A549 (cell line): ENCODE data around the gene BBLN. TPM values are rescaled to one million over a fixed set of nuclear protein-coding genes. Genes with fewer than 3 reads are reported as not detected.
A peak's percentile ranks its signal among the peaks of the same experiment; 100 is the strongest.

ENCODE experiments used
- ATAC-seq, 2 experiments: fragments of 200-7000 bp in 1 of 2; fragments of >200 bp in 1 of 2; cut with Nextera tagmentation in 1 of 2; cut with Tn5 transposase in 1 of 2; 3 replicates each; pipeline versions ENCODE4 v1.8.0 to v1.9.1; 2018 to 2020; ENCODE audit warnings: mild to moderate bottlenecking in 1 of 2, moderate library complexity in 1 of 2
- CTCF ChIA-PET: fragments of 300-600 bp; sonication (Branson Sonifier 250); formaldehyde crosslinking; extraction: SDS; loops from one replicate; lab custom pipeline; 2021; ENCODE audit warnings: antibody characterized with exemption, inconsistent platforms; lab: Yijun Ruan, JAX
- POLR2A ChIA-PET: fragments of 350-600 bp; formaldehyde crosslinking; extraction: SDS; loops from one replicate; lab custom pipeline; 2021; ENCODE audit warnings: antibody characterized with exemption, inconsistent platforms; lab: Yijun Ruan, JAX
- DNase-seq, 2 experiments: peaks; one replicate each; pipeline versions ENCODE4 v3.0.0 to v3.0.0-alpha.2; 2011 to 2016; ENCODE audit warnings: low read depth in 1 of 2, low spot score in 1 of 2
- FAIRE-seq: peaks from 2 replicates; lab custom pipeline; 2011; peaks lifted over from hg19 to GRCh38; lab: Jason Lieb, UNC
- H3K27ac ChIP-seq, 2 experiments: fragments of >200 bp; sonication (Bioruptor Twin); formaldehyde crosslinking; 3 replicates each; pipeline ENCODE4 v1.5.1; 2016 to 2017
- H3K4me1 ChIP-seq: fragments of >200 bp; sonication (Bioruptor Twin); formaldehyde crosslinking; 3 replicates; pipeline ENCODE4 v1.6.1; 2016
- H3K4me2 ChIP-seq: fragments of >200 bp; sonication (Bioruptor Twin); formaldehyde crosslinking; 3 replicates; pipeline ENCODE4 v1.6.1; 2016
- H3K4me3 ChIP-seq: fragments of >200 bp; sonication (Bioruptor Twin); formaldehyde crosslinking; 3 replicates; pipeline ENCODE4 v1.5.1; 2016
- H3K9me3 ChIP-seq: fragments of >200 bp; sonication (Bioruptor Twin); formaldehyde crosslinking; 3 replicates; pipeline ENCODE4 v1.6.1; 2016
- CEBPB ChIP-seq, 2 experiments: fragments of >200 bp in 1 of 2; sonication (Bioruptor Twin) in 1 of 2; formaldehyde crosslinking in 1 of 2; IDR thresholded peaks; 2 replicates each; pipeline ENCODE4 v1.6.1; 2012 to 2016
- CHD4 ChIP-seq: fragments of 200-600 bp; sonication (generic); IDR thresholded peaks from 2 replicates; pipeline ENCODE4 v1.6.1; 2016; ENCODE audit warnings: antibody characterized with exemption, mild to moderate bottlenecking, borderline replicate concordance
- EHF ChIP-seq: fragments of 250-450 bp; sonication (Bioruptor Pico); IDR thresholded peaks from 2 replicates; pipeline ENCODE4 v1.5.0; 2020; ENCODE audit warnings: mild to moderate bottlenecking
- EP300 ChIP-seq, 2 experiments: fragments of >200 bp; sonication (Bioruptor Twin); formaldehyde crosslinking; IDR thresholded peaks; 2 replicates in 1 of 2; 3 replicates in 1 of 2; pipeline ENCODE4 v1.6.1; 2016 to 2017
- FOSL2 ChIP-seq, 2 experiments: fragments of 450-650 bp in 1 of 2; fragments of >200 bp in 1 of 2; sonication (Bioruptor Twin) in 1 of 2; formaldehyde crosslinking; IDR thresholded peaks; 2 replicates each; pipeline versions ENCODE4 v1.5.0 to v1.6.1; 2016 to 2020; ENCODE audit warnings: mild to moderate bottlenecking in 1 of 2, moderate library complexity in 1 of 2
- HOXB13 ChIP-seq: fragments of 250-450 bp; sonication (Bioruptor Pico); IDR thresholded peaks from 2 replicates; pipeline ENCODE4 v1.5.0; 2020; ENCODE audit warnings: low read depth, mild to moderate bottlenecking, moderate library complexity
- HOXB5 ChIP-seq: fragments of 250-450 bp; sonication (Bioruptor Pico); IDR thresholded peaks from 2 replicates; pipeline ENCODE4 v1.5.0; 2020; ENCODE audit warnings: mild to moderate bottlenecking, moderate library complexity
- KDM5A ChIP-seq: fragments of 200-600 bp; sonication (generic); IDR thresholded peaks from 2 replicates; pipeline ENCODE4 v1.6.1; 2016; ENCODE audit warnings: antibody characterized with exemption, mild to moderate bottlenecking
- MAZ ChIP-seq: fragments of 150-350 bp; IDR thresholded peaks from 2 replicates; pipeline ENCODE4 v1.6.1; 2014; ENCODE audit warnings: antibody characterized with exemption, low read depth, low read length, borderline replicate concordance
- MYC ChIP-seq: IDR thresholded peaks from 2 replicates; pipeline ENCODE4 v1.6.1; 2012; ENCODE audit warnings: mild to moderate bottlenecking, inconsistent platforms, low read length, improper control_type of control experiment, borderline replicate concordance
- NPAS2 ChIP-seq: fragments of 250-450 bp; sonication (Bioruptor Pico); IDR thresholded peaks from 2 replicates; pipeline ENCODE4 v1.8.0; 2022; ENCODE audit warnings: mild to moderate bottlenecking, moderate library complexity, borderline replicate concordance
- NR3C1 ChIP-seq: fragments of >200 bp; sonication (Bioruptor Twin); formaldehyde crosslinking; IDR thresholded peaks from 3 replicates; pipeline ENCODE4 v1.6.1; 2017
- POLR2A ChIP-seq: IDR thresholded peaks from 2 replicates; pipeline ENCODE4 v1.6.1; 2012; ENCODE audit warnings: mild to moderate bottlenecking, low read length
- RFX5 ChIP-seq: fragments of 450-650 bp; IDR thresholded peaks from 2 replicates; pipeline ENCODE4 v1.7.1; 2014; ENCODE audit warnings: antibody characterized with exemption, mild to moderate bottlenecking, moderate library complexity
- RNF2 ChIP-seq: fragments of 200-600 bp; sonication (generic); IDR thresholded peaks from 2 replicates; pipeline ENCODE4 v1.6.1; 2016; ENCODE audit warnings: low read depth, mild to moderate bottlenecking, antibody characterized with exemption, moderate library complexity, borderline replicate concordance
- SREBF2 ChIP-seq: fragments of 450-650 bp; IDR thresholded peaks from 2 replicates; pipeline ENCODE4 v1.6.1; 2014; ENCODE audit warnings: mild to moderate bottlenecking, moderate library complexity
- ZC3H11A ChIP-seq: fragments of 450-650 bp; IDR thresholded peaks from 2 replicates; pipeline ENCODE4 v1.6.1; 2014; ENCODE audit warnings: antibody characterized with exemption, mild to moderate bottlenecking
- ZSCAN20 ChIP-seq: fragments of 250-450 bp; sonication (Bioruptor Pico); IDR thresholded peaks from 2 replicates; pipeline ENCODE4 v1.8.0; 2022; ENCODE audit warnings: mild to moderate bottlenecking, moderate library complexity
- WGBS: methylation state at CpG from one replicate; pipeline ENCODE4 v1.1.6; 2017; ENCODE audit errors: missing lambda C conversion rate; 5-methylcytosine and 5-hydroxymethylcytosine counted together
- polyA plus RNA-seq, 4 experiments: library from polyadenylated mRNA; depleted of rRNA in 3 of 4; stranded (reverse); fragments of >200 nt; fragmentation: RNase III in 1 of 4; extraction: RNeasy Plus Mini Kit Qiagen cat#74134 plus additional on column Dnase treatment in 1 of 4; gene quantifications; 2 replicates in 3 of 4; 3 replicates in 1 of 4; pipeline ENCODE4 v1.2.3, GENCODE V29; 2011 to 2017
- TF ChIP-seq, protein P1 (sequence below): fragments of >200 bp; sonication (Bioruptor Twin); formaldehyde crosslinking; IDR thresholded peaks from 3 replicates; pipeline ENCODE4 v1.6.1; 2016
- TF ChIP-seq, protein P2 (sequence below): fragments of 450-650 bp; IDR thresholded peaks from 2 replicates; pipeline ENCODE4 v1.6.1; 2014; ENCODE audit warnings: antibody characterized with exemption
- TF ChIP-seq, protein P3 (sequence below): IDR thresholded peaks from 2 replicates; pipeline ENCODE4 v1.6.1; 2012; ENCODE audit warnings: low read depth, borderline replicate concordance
- TF ChIP-seq, protein P4 (sequence below): fragments of >200 bp; sonication (Bioruptor Twin); formaldehyde crosslinking; IDR thresholded peaks from 3 replicates; pipeline ENCODE4 v1.5.1; 2016

The BBLN gene
- polyA plus RNA-seq, 2 of the 4 experiments (the other 2 are of a cell fraction), result 23.8 to 28.1 TPM

DNA sequence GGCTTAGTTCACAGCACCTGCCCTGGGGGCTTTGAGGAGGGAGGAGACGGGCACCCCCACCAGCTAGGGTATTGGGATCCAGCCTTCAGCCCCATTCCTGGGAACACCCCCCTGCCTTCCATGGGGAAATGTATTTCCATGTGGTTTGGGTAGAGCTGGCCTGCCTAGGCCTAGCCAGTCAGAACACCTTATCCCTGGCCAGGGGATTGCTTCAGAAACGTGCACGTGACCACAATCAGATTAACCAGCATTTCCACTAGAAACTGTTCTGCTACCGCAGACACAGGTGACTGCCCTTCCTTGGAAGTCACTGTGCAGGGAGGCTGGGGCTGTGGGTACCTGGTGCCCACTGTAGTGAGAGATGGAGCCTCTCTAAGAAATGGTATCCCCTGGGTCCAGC lies 14.0 kb downstream of the BBLN start:
- Histone ChIP-seq H3K4me2 (no peak overlapping the region), H3K9me3 (peaks cover 3% of the 10 kb centered on the region; the same call in 2 of the 3 replicates), H3K4me1 (no peaks in the 10 kb centered on the region), H3K4me3 (no peak overlapping the region), H3K27ac (no peak overlapping the region)
- FAIRE-seq, result no peak
- no peak for ATAC-seq
- TF ChIP-seq SREBF2, result no peak
- TF ChIP-seq EHF (CRISPR knock-in tag), result no peak
- TF ChIP-seq RNF2, result no peak
- TF ChIP-seq, protein P1, sequence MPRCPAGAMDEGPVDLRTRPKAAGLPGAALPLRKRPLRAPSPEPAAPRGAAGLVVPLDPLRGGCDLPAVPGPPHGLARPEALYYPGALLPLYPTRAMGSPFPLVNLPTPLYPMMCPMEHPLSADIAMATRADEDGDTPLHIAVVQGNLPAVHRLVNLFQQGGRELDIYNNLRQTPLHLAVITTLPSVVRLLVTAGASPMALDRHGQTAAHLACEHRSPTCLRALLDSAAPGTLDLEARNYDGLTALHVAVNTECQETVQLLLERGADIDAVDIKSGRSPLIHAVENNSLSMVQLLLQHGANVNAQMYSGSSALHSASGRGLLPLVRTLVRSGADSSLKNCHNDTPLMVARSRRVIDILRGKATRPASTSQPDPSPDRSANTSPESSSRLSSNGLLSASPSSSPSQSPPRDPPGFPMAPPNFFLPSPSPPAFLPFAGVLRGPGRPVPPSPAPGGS, result no peak
- no peak for TF ChIP-seq HOXB13
- TF ChIP-seq POLR2A, result no peak
- no peak for TF ChIP-seq NR3C1
- TF ChIP-seq RFX5, result no peak
- TF ChIP-seq ZC3H11A, result no peak
- TF ChIP-seq CEBPB (IDR thresholded peaks at IDR 0.05), result no peak
- no peak for TF ChIP-seq ZSCAN20 (CRISPR knock-in tag)
- TF ChIP-seq, protein P2, sequence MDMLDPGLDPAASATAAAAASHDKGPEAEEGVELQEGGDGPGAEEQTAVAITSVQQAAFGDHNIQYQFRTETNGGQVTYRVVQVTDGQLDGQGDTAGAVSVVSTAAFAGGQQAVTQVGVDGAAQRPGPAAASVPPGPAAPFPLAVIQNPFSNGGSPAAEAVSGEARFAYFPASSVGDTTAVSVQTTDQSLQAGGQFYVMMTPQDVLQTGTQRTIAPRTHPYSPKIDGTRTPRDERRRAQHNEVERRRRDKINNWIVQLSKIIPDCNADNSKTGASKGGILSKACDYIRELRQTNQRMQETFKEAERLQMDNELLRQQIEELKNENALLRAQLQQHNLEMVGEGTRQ, result no peak
- TF ChIP-seq, protein P3, sequence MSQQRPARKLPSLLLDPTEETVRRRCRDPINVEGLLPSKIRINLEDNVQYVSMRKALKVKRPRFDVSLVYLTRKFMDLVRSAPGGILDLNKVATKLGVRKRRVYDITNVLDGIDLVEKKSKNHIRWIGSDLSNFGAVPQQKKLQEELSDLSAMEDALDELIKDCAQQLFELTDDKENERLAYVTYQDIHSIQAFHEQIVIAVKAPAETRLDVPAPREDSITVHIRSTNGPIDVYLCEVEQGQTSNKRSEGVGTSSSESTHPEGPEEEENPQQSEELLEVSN, result no peak
- no peak for TF ChIP-seq HOXB5 (CRISPR knock-in tag)
- TF ChIP-seq CHD4, result no peak
- no peak for TF ChIP-seq MYC
- no peak for DNase-seq
- 92% methylated on average over 4 of the region's 4 CpGs for WGBS
- ChIA-PET CTCF (interaction anchor here (0.5 to 9.6 kb wide), 6 partner anchors 10 to 57 kb away, joined by 3 to 41 read pairs (median 6); partner anchors contain the start of gene CIZ1), POLR2A (interaction anchor here (1.2 kb wide), 1 partner anchor 14 kb away, joined by 3 read pairs; the partner anchor contains the start of gene BBLN)

DNA sequence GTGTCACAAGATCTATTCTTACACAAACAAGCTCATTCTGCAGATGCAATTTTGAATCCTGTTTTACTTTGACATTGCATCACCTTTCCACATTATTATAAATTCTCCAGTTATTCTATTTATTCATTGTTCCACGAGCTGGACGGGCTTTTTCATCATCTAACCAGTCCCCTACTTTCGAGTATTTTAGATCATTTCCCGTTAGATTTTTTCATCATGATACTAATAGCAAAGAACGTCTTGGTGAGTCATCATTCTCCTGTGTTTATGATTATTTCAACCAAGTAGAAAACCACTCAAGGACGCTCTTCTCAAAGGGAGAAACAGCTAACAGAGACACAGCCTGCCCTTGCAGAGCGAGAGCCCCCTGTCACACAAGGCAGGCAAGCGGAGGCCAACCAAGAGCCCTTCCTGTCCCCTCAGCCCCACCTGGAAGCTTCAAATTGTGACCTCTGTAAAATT lies 15.1 kb downstream of the BBLN start:
- H3K4me2 ChIP-seq, result no peak overlapping the region
- ATAC-seq (no peak), DNase-seq (no peak), FAIRE-seq (no peak)
- TF ChIP-seq, protein P3, result no peak
- TF ChIP-seq FOSL2 (IDR thresholded peaks at IDR 0.05) (no peak), FOSL2 (CRISPR knock-in tag; IDR thresholded peaks at IDR 0.05) (peak; percentile 64)
- no peaks in the 10 kb centered on the region for H3K4me1 ChIP-seq
- ChIA-PET CTCF (interaction anchor here (1.1 to 9.6 kb wide), 8 partner anchors 9 to 58 kb away, joined by 3 to 41 read pairs (median 6); partner anchors contain the start of gene CIZ1), POLR2A (no interaction called here)
- H3K27ac ChIP-seq, result no peak overlapping the region
- 67% methylated on average over 8 of the region's 8 CpGs for WGBS
- H3K4me3 ChIP-seq, result no peak overlapping the region
- H3K9me3 ChIP-seq, result peaks cover 8% of the 10 kb centered on the region; the same call in 2 of the 3 replicates

DNA sequence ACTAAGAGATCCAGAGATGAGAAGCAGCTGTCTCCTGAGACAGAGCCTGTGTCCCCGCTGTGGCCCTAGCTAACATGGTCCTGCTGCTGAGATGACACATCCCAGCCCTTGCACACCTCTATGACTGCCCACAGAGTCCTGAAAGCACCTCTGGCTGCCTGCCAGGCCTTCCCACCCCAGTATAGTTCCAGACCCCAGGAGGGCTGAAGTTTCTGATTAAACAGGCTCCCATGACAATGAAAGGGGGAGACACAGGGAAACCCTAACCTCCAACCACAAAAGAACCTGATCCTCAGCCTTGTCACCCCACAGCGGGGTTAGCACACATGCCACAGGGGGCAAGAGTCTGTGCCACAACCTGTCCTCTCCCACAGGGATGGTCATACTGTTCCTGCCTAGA lies 15.7 kb downstream of the BBLN start:
- ChIA-PET POLR2A (no interaction called here), CTCF (interaction anchor here (1.1 to 9.6 kb wide), 6 partner anchors 8 to 58 kb away, joined by 3 to 41 read pairs (median 8); partner anchors contain the start of gene CIZ1)
- H3K27ac ChIP-seq, result no peak overlapping the region
- FAIRE-seq (no peak), DNase-seq (no peak), ATAC-seq (no peak)
- no peak overlapping the region for H3K4me2 ChIP-seq
- H3K9me3 ChIP-seq, result peaks cover 8% of the 10 kb centered on the region; the same call in 2 of the 3 replicates
- H3K4me3 ChIP-seq, result no peak overlapping the region
- H3K4me1 ChIP-seq, result no peaks in the 10 kb centered on the region
- 95% methylated on average over 2 of the region's 2 CpGs for WGBS
- TF ChIP-seq NPAS2 (CRISPR knock-in tag), result no peak
- TF ChIP-seq RNF2, result no peak
- TF ChIP-seq, protein P2, result no peak
- no peak for TF ChIP-seq POLR2A
- no peak for TF ChIP-seq NR3C1
- TF ChIP-seq EP300 (IDR thresholded peaks at IDR 0.05), result no peak
- TF ChIP-seq EHF (CRISPR knock-in tag), result no peak
- TF ChIP-seq, protein P4, sequence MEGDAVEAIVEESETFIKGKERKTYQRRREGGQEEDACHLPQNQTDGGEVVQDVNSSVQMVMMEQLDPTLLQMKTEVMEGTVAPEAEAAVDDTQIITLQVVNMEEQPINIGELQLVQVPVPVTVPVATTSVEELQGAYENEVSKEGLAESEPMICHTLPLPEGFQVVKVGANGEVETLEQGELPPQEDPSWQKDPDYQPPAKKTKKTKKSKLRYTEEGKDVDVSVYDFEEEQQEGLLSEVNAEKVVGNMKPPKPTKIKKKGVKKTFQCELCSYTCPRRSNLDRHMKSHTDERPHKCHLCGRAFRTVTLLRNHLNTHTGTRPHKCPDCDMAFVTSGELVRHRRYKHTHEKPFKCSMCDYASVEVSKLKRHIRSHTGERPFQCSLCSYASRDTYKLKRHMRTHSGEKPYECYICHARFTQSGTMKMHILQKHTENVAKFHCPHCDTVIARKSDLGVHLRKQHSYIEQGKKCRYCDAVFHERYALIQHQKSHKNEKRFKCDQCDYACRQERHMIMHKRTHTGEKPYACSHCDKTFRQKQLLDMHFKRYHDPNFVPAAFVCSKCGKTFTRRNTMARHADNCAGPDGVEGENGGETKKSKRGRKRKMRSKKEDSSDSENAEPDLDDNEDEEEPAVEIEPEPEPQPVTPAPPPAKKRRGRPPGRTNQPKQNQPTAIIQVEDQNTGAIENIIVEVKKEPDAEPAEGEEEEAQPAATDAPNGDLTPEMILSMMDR, result no peak
- TF ChIP-seq, protein P1, result no peak
- no peak for TF ChIP-seq CHD4
- TF ChIP-seq KDM5A, result no peak
- no peak for TF ChIP-seq MAZ
